GDM1 (cell line): ENCODE measurements around the gene PDCD6IP.
"Not testable (repeated sequence)": the region's sequence is repeated elsewhere in the genome, so short reads cannot be mapped to it uniquely, and the experiment has no call there.

Source experiments
- DNase-seq: peaks from one replicate; lab custom pipeline; 2025; lab: John Stamatoyannopoulos, UW

PDCD6IP gene

DNA sequence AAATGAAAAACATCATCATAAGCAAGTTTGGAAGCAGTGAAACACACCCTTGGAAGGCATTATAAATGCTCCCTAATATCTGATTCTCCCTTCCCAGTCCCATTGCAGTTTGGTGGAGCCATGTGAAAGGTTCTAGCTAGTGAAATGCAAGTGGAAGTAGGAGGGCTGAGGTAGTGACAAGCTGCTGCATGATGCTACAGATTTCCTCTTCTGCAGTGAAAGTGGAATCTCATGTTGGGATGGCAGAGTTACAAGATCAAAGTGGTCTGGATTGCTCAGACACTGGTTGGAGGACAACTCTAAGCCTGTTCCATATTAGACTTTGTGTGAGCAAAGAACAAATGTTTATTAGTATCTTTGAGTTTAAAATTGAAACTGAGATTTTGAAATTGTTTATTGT is 3.3 kb upstream of the PDCD6IP start:
- no peak for DNase-seq

DNA sequence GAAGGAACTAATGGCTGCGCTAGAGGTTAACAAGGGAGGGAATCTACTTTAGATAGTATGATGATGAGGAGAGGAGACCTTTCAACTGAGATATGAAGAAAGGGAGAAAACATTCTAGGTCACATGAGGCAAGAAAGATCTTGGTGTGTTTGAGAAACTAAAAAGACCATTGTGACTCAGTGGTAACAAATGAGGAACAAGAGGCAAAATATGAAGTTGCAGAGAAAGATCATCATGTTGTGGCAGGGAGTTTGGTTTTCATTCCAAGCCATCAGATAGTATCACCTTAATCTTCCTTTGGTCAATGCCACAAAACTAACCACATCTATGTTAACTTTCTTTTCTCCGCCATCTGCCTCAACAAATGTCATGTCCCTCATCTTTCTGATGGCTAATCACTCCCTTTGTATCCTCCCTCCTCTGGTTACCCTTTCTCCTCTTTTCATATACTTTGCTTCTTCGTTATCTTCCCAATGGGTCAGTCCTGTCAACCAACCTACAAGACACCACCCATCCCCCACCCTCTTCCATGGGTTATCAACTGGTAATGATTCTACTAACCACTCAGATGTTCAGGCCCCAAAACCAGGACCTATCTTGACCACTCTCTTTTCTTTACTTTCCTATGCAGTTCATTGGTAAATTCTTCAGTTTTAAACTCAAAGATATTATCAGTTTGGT is 2.4 kb upstream of the PDCD6IP start:
- no peak for DNase-seq

DNA sequence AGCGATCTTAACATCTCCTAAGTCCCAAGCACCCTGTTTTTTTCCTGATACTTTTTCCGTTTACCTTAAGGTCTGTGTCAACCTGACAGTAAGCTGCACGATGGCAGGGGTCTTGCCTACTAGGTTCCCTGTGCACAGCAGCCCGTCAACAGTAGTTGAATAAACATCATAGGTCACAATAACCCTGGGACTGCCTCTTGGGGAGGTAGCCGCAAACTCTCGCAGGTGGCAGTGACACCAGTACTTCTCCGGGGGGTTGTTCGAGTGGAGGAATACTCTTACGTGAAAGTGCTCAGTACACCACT is 365 bp upstream of the PDCD6IP start:
- no peak for DNase-seq

DNA sequence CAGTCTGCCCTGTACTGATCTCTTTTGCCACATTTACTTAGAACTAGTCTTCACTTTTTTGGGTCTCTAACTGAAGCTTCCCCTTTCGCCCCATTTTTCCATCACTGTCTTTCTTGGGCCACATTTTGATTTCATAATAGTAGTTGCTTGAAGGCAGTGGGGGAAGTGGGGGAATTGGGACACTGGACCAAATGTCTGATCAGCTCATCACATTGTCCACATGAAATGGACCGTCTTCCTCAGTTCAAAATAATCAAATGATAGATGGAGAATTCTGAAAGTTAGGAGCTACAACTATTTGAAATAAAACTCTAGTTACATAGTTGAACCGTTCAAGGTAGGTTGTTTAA is 747 bp downstream of the PDCD6IP start:
- DNase-seq: no peak

DNA sequence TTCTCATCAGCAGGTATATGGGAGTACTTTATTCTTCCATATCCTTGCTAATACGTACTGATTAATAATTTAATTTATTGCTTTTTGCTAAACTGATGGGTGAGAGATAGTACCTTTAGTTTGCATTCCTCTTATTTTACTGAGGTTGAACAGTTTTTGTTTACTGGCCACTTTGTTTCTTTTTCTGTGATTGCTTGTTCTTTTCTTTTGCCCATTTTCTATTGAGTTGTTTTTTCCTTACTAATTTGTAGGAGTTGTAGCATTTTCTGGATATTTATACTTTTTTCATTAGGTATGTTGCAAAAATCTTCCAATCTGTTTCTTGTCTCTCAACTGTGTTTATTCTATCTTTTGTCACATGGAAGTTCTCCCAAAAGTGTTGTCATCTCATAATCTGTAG is 4.8 kb downstream of the PDCD6IP start:
- DNase-seq: no peak

DNA sequence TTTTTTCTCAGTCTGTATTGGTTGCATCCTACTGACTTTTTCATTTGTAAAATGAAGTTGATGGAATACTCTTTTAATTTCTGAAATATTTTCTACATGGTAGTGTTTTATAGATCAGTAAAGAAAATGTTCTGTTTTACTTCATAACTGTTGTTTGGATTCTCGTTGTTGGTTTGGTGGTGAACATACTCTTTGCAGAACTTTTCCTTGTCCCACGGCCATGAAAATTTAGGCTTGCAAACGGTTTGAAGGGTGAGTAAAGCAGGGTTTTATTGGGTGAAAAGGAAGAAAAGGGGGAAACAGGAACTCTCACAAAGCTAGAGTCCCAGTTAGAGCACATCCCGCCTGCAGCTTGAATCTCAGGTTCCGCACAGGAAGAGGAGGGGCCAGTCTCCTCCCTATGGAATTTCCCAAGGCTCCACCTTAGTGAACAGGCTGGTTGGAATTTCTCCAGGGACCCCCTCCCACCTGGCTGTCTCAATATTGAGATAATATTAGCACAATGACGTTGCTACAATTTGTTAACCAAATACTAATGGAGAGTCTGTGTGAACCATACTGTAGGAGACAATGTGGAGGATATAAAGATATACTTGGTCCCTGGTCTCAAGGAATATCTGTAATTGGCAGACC is 5.6 kb downstream of the PDCD6IP start:
- no peak for DNase-seq

DNA sequence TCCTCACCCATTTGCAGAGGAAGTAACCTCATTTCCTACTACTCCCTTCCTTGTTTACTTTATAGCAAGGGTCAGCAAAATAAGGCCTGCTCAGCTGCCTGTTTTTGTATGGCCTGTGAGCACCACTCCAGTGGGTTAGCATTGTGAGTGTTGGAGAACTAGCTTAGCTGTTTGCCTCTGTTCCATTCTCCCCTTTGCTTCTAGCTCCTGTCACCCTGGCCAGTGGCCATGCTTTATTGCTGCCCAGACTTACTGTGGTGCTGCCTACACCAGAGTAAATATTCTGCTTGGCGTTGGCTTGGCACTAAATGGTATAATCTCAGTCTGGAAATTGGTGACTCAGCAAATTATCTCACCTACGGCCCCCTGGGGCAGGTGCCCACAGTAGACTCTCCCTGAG is 8.8 kb downstream of the PDCD6IP start:
- no peak for DNase-seq

DNA sequence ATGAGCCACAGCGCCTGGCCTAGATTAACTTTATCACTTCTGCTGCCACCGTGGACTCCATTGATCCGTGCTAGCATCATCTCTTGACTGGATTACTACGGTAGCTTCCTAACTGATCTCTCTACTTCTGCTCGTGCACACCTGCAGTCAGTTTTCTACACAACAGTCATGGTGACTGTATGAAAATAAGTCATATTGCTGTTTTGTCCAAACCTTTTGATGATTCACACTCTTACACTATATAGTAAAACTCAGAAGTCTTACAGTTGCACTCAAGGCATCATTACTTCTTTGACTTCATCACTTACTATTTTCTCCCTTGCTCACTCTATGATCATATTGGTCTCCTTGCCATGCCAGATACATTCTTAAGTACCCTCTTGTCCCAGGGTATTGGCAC is 10.1 kb downstream of the PDCD6IP start:
- DNase-seq: no peak

DNA sequence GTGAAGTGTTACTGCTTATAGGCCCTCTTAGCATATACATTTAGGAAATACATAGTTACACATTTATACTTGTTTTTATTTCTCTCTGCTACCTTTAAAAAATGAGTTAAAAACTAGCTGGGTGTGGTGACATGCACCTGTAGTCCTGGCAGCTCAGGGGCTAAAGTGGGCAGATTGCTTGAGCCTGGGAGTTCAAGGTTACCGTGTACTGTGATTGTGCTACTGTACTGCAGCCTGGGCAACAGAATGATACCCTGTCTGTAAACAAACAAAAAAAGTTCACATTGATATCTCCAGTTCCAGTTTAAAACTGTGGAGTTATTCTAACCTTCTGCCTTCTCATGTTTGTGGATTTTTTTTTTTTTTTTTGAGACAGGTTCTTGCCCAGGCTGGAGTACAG is 12.1 kb downstream of the PDCD6IP start:
- no peak for DNase-seq

DNA sequence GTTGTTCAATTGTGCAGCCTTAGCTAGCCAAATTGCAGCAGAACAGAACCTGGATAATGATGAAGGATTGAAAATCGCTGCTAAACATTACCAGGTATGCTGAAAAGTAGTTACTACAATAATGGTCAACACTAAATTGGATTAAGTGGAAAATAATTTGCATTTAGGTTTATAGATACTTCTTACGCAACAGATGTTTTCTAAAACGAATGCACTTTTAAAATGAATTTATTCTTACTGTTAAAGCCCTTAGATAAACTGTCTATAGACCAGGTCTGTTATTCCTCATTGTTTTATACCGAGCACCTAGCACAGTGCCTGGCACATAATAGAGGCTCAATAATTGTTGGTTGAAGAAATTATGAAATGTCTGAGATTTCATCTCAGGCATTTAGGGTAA is 23.6 kb downstream of the PDCD6IP start:
- no peak for DNase-seq

DNA sequence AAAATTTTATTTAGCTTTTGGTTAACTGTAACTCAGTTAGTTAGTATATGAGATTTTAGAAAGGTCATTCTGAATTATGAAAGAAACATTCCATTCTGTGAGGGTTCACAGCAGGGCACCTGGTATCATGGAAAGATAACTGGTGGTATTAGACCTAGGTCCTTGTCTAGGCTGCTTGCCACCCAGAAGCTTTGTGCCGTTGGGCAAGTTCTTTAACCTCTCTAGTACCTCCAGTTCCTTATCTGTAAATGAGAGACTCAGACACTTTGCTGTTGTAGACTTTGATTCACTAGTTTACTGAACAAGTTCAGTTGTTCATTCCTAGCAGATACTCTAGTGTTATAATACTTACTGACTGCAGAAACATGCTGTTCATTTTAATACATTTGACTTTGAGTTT is 25.4 kb downstream of the PDCD6IP start:
- no peak for DNase-seq

DNA sequence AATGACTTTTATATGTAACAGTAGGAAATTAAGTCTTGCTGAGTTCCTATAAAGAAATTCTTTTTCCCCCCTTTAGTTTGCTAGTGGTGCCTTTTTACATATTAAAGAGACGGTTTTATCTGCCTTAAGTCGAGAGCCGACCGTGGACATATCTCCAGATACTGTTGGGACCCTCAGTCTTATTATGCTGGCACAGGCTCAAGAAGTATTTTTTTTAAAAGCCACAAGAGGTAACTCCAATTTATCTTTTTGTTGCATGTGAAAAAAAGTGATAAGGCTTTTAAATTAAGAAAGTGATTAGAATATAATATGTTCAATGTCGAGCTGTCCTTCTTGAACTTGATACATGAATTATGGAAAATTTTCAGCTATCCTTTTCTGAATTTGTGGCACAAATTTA is 26.7 kb downstream of the PDCD6IP start:
- no peak for DNase-seq

DNA sequence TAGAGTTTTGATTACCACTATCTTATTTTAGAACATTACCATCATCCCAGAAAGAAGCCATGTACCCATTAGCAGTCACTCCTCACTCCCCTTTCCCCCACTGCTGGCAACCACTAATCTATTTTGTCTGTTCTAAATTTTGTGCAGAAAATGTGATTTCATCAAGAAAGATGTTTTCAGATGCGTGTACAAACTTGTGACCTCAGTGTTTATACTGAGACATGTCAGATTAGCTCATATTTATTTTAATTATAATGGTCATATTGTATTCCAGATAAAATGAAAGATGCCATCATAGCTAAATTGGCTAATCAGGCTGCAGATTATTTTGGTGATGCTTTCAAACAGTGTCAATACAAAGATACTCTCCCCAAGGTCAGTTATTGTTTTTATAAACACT is 27.8 kb downstream of the PDCD6IP start:
- DNase-seq: no peak

DNA sequence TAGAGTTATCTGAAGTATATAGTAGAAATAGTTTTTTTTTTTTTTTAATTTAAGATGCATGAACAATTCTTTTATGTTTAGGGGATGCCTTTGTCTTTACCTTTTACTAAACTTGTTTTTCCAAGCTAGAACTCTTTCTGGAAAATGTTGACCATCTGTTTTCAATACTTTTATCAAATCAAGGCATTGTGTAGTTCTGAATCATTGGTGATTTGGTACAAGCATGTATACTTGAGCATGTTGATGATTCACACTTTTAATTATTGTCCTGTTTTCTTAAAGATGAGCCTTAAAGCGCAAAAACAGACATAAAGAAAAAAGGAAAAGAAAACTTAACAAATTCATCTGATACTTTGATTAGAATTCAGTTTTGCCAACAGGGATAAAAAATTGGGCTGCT is 28.3 kb downstream of the PDCD6IP start:
- DNase-seq: no peak

DNA sequence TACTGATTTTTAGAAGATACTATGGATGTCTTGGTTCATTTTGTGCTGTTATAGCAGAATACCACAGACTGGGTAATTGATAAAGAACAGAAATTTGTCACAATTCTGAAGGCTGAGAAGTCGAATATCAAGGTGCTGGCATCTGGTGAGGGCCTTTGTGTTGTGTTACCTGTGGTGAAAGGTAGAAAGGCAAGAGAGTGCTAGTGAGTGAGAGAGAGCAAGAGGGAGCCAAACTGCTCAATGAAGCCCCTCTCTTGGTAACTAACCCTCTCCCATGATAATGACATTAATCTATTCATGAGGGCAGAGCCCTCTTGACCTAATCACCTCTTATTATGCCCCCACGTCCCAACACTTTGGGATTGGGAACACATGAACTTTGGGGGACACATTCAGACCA is 31.3 kb downstream of the PDCD6IP start:
- no peak for DNase-seq

DNA sequence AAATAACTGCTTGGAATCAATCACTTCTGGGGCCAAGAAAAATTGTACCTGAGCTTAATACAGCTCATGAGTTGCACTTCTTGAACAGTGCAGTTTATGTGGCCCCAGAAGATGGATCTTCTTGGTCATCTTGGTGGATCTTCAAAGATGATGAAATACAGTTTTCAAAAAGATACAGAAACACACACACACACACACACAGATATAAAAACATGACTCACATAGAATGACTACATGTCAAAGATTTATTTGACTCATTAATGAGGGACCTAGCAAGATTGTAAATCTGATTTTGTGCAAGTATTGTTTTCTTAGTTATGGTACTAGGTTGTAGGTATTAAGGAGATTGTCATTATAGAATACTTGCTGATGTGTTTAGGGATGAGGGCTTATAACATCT is 32.6 kb downstream of the PDCD6IP start:
- no peak for DNase-seq

DNA sequence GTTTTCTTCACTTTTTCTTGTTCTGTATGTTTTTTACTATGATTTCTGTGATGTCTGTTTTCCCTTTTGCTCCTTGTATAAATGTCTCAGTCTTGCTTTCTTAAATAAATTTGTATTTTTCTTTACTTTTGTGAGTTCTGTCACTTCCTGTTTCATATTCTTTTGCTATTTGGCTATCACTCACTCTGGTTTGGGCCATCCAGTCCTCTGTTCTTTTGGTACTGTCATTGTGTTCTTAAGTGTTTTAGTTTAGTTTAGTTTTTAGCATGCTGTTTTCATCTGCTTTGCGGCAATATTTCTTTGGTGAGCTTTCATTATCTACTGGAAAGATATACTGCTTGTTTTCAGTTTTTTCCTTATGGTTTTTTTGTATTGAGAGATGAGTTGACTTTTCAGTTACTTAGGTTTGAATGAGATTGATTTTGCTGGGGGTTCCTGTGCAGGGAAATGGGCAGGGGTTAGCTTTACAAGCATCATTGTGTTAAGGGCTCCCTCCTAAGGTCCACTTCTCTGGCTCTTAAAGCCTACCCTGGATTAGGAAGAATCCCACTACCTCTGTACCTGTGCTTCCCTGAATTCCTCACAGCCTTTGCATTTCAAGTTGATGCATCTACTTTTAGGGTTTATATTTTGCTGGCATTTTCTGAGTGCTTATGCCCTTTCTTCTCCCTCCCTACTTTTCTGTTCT is 35.1 kb downstream of the PDCD6IP start:
- DNase-seq: no peak

DNA sequence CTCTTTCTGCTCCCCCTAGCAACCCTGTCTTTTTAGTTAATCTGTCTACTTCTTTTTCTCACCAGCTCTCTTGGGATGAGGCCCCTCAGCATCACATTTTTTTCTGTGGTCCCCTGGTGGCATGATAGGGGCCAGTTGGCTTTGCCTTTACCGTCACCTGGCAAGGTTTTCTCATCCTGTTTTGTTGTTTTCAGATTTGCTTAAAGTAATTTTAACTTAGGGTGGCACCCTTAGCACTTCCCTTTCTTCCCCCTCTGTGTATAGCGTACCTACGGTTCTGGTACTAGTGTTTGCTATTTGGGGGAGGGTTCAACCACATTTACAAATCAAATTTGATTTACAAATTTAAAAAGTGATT is 35.6 kb downstream of the PDCD6IP start:
- no peak for DNase-seq

DNA sequence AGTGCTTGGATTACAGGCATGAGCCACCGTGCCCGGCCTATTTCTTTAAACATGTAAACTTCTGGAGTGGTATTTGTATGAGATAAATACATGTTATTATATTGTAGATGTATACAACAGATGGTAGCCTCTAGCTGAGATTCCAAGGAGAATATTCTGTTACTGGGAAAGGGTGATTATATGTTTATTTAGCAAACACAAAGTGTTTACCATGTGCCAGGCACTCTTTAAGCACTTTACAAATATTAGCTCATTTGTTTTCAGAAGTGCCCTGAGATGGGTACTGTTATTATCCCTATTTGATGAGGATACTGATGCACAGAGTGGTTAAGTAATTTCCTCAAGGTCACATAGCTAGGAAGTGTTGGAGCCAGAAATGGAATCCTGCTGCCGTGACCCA is 38.8 kb downstream of the PDCD6IP start:
- not testable (repeated sequence) for DNase-seq

DNA sequence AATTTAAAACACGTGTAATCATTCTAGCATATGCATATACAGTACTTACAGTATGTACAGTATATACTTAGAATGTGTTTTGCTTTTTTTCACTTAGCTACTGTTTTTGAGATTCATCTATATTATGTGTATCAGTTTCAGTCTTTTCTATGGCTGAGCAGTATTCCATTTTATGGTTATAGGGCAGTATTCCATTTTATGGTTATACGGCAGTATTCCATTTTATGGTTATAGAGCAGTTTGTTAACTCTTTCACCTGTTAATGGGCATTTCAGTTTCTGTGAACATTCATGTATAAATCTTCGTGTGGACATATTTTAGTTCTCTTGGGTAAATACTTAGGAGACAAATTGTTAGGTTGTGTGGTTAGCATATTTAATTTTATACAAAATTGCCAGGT is 40.9 kb downstream of the PDCD6IP start:
- no peak for DNase-seq

DNA sequence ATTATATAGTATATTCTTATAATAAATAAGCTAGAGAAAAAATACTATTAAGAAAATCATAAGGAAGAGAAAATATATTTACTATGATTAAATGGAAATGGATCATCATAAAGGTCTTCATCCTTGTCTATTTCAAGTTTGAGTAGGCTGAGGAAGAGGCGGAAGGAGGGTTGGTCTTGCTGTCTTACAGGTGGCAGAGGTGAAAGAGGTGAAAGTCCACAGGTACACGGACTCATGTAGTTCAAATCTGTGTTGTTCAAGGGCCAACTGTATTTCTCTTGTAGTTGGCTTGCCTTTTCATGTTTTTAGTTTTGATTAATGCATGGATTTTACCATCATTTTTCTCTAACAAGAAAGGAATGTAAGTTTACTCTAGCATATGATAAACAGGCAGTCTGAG is 41.7 kb downstream of the PDCD6IP start:
- DNase-seq: no peak

DNA sequence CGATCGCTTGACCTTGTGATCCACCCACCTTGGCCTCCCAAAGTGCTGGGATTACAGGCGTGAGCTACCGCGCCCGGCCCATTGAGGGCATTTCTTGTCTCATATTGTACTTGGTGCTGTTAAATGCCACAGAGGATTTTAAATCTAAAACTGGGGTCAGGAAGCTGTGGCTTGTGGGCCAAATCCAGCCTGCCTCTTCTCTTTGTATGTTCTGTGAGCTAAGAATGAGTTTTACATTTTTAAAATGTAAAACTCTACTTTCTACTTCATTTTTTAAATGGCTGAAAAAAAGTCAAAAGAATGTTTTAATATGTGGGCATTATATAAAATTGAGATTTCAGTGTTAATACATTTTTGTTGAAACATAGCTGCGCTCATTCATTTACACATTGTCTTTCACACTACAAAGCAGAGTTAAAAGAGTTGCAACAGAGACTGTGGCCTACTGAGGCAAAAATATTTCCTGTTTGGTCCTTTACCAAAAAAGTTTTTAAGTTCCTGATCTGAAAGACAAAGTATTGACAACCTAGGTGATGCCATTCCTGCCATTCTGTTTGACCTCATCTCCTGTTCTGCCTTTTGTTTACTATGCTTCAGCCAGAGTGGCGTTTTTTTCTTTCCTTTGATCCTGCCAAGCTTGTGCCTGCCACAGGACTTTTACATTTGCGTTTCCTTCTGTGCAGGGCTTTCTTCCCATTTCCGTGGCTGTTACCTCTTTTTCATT is 50.4 kb downstream of the PDCD6IP start:
- DNase-seq: no peak

DNA sequence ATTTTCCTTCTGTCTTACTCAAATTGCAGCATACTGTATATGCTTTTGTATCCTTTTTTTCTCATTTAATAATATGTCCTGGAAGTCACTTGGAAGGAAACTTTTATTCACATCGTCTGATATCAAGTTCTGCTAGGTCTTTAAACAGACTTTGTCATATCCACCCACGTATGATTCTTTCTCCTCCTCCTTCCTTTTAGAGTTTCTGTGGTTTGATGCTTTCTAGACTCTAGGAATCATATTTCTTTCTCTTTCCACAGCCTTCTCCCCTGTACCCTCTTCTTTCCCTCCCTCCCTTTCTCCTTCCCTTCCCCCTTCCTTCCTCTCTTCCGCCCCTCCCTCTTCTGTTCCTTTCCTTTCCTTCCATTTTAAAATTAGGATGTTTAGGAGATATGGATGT is 52.2 kb downstream of the PDCD6IP start:
- DNase-seq: not testable (repeated sequence)
